GM18502 (cell line): ENCODE measurements around the gene TNNI3.
"Not testable (repeated sequence)": the region's sequence is repeated elsewhere in the genome, so short reads cannot be mapped to it uniquely, and the experiment has no call there.

Experiments used
- ATAC-seq: cut with Tn5 transposase; IDR thresholded peaks from one replicate; pipeline ENCODE4 v1.9.1; 2021; ENCODE audit warnings: mild to moderate bottlenecking; ENCODE audit not compliant: unreplicated experiment, poor library complexity

Gene TNNI3

GRCh38 chr19:55157064-55157908 lies at the start of gene TNNI3:
TSS of gene TNNI3 (minus strand) at chr19:55157732. CDS start at chr19:55157589, 143 bp downstream.
- ATAC-seq: no peak

GRCh38 chr19:55206664-55207500 lies 49.4 kb upstream of the TNNI3 start:
- ATAC-seq: no peak

GRCh38 chr19:55202199-55202598 lies 44.7 kb upstream of the TNNI3 start:
- not testable (repeated sequence) for ATAC-seq

- ATAC-seq: no peak
These were observed 42.2 kb upstream of the TNNI3 start for GRCh38 chr19:55199620-55200204.

GRCh38 chr19:55198651-55199050 lies 41.1 kb upstream of the TNNI3 start:
- no peak for ATAC-seq

GRCh38 chr19:55197528-55197927 lies 40.0 kb upstream of the TNNI3 start:
- no peak for ATAC-seq

GRCh38 chr19:55196803-55197202 lies 39.3 kb upstream of the TNNI3 start:
- ATAC-seq: no peak

- no peak for ATAC-seq
These were observed 35.9 kb upstream of the TNNI3 start for GRCh38 chr19:55193481-55193880.

GRCh38 chr19:55189403-55189835 lies 31.9 kb upstream of the TNNI3 start:
- no peak for ATAC-seq

GRCh38 chr19:55188625-55189024 lies 31.1 kb upstream of the TNNI3 start:
- ATAC-seq: no peak

- ATAC-seq: no peak
These were observed 28.5 kb upstream of the TNNI3 start for GRCh38 chr19:55186080-55186479.

GRCh38 chr19:55181740-55182139 lies 24.2 kb upstream of the TNNI3 start:
- no peak for ATAC-seq

- ATAC-seq: no peak
These were observed 22.3 kb upstream of the TNNI3 start, which contains the start of gene SYT5 for GRCh38 chr19:55179606-55180484. TSS of gene SYT5 (minus strand) at chr19:55180289. CDS start at chr19:55179041, 1,248 bp downstream.

- peak; percentile 71 for ATAC-seq
These were observed 21.5 kb upstream of the TNNI3 start for GRCh38 chr19:55178781-55179599.

- no peak for ATAC-seq
These were observed 18.5 kb upstream of the TNNI3 start for GRCh38 chr19:55176076-55176475.

- no peak for ATAC-seq
These were observed 17.8 kb upstream of the TNNI3 start for GRCh38 chr19:55175117-55175867.

GRCh38 chr19:55174425-55175116 lies 17.0 kb upstream of the TNNI3 start:
- no peak for ATAC-seq
